GM23248 (cell line): Measurements from ENCODE around the gene SLFN12L. TPM values are rescaled to one million over a fixed set of nuclear protein-coding genes. Genes with fewer than 3 reads are reported as not detected.
"Not testable (repeated sequence)": the region's sequence is repeated elsewhere in the genome, so short reads cannot be mapped to it uniquely, and the experiment has no call there.

Experiments used
- DNase-seq: peaks from one replicate; pipeline ENCODE4 v3.0.0-alpha.2; 2015
- H2AFZ ChIP-seq: fragments of 200-600 bp; sonication (generic); 2 replicates; pipeline ENCODE4 v1.6.1; 2016; ENCODE audit warnings: antibody characterized with exemption
- H3F3A ChIP-seq: fragments of 200-600 bp; sonication (generic); 2 replicates; pipeline ENCODE4 v1.6.1; 2016; ENCODE audit warnings: mild to moderate bottlenecking, antibody characterized with exemption, mixed run types; ENCODE audit not compliant: insufficient read depth
- H3K27ac ChIP-seq: fragments of 200-600 bp; sonication (generic); 2 replicates; pipeline ENCODE4 v1.5.1; 2016; ENCODE audit warnings: mild to moderate bottlenecking
- H3K27me3 ChIP-seq: fragments of 200-600 bp; sonication (generic); replicated peaks from 2 replicates; pipeline ENCODE4 v1.6.1; 2016; ENCODE audit warnings: mild to moderate bottlenecking; ENCODE audit not compliant: insufficient read depth
- H3K36me3 ChIP-seq: fragments of 200-600 bp; sonication (generic); 2 replicates; pipeline ENCODE4 v1.6.1; 2016; ENCODE audit warnings: low read depth, mild to moderate bottlenecking
- H3K4me1 ChIP-seq: fragments of 200-600 bp; sonication (generic); 2 replicates; pipeline ENCODE4 v1.6.1; 2016; ENCODE audit warnings: mild to moderate bottlenecking; ENCODE audit not compliant: insufficient read depth
- H3K4me2 ChIP-seq: fragments of 200-600 bp; sonication (generic); one replicate; pipeline ENCODE4 v1.6.1; 2016; ENCODE audit warnings: mild to moderate bottlenecking; ENCODE audit not compliant: unreplicated experiment
- H3K4me3 ChIP-seq: fragments of 200-600 bp; sonication (generic); 2 replicates; pipeline ENCODE4 v1.5.1; 2016; ENCODE audit warnings: mild to moderate bottlenecking
- H3K79me2 ChIP-seq: fragments of 200-600 bp; sonication (generic); 2 replicates; pipeline ENCODE4 v1.6.1; 2016; ENCODE audit warnings: mild to moderate bottlenecking; ENCODE audit not compliant: insufficient read depth
- H3K9ac ChIP-seq: fragments of 200-600 bp; sonication (generic); 2 replicates; pipeline ENCODE4 v1.6.1; 2016; ENCODE audit warnings: mild to moderate bottlenecking
- H3K9me2 ChIP-seq: fragments of 200-600 bp; sonication (generic); 2 replicates; pipeline ENCODE4 v1.6.1; 2016; ENCODE audit warnings: mixed run types, mild to moderate bottlenecking, moderate library complexity; ENCODE audit not compliant: insufficient read depth
- H3K9me3 ChIP-seq: fragments of 200-600 bp; sonication (generic); one replicate; pipeline ENCODE4 v1.6.1; 2017; ENCODE audit warnings: low read depth
- H4K20me1 ChIP-seq: fragments of 200-600 bp; sonication (generic); 2 replicates; pipeline ENCODE4 v1.6.0; 2016; ENCODE audit not compliant: insufficient read depth
- EZH2 ChIP-seq: fragments of 200-600 bp; sonication (generic); IDR thresholded peaks from 2 replicates; pipeline ENCODE4 v1.6.1; 2018; ENCODE audit warnings: antibody characterized with exemption, mild to moderate bottlenecking; ENCODE audit not compliant: insufficient read depth, poor library complexity, severe bottlenecking
- EZH2phosphoT487 ChIP-seq: fragments of 200-600 bp; sonication (generic); IDR thresholded peaks from 2 replicates; pipeline ENCODE4 v1.6.1; 2018; ENCODE audit warnings: antibody characterized with exemption, moderate library complexity, mild to moderate bottlenecking, low read depth; ENCODE audit not compliant: insufficient read depth
- WGBS, 2 experiments: methylation state at CpG; one replicate each; pipeline ENCODE4 v1.1.6; 2015 to 2017; ENCODE audit warnings: low lambda C conversion rate in 2 of 2, low coverage in 1 of 2; ENCODE audit errors: missing lambda C conversion rate in 2 of 2; 5-methylcytosine and 5-hydroxymethylcytosine counted together
- in situ Hi-C: fragments of 300-500 bp; cut with MboI; formaldehyde crosslinking; loops from 2 replicates; pipeline ENCODE4 v1.15.0; 2020
- polyA plus RNA-seq: library from polyadenylated mRNA; unstranded; fragments of >200 nt; fragmentation: Nextera tagmentation; extraction: Ambion mirVana; gene quantifications from 2 replicates; pipeline ENCODE4 v1.2.1, GENCODE V29; 2016
- total RNA-seq: library from RNA; depleted of rRNA; stranded (reverse); fragments of >200 nt; shearing (Covaris generic); gene quantifications from 2 replicates; pipeline ENCODE4 v1.2.3, GENCODE V29; 2014

Gene SLFN12L
- total and polyA plus RNA-seq, 2 experiments from 2014 or later, result 0.11 TPM; not detected in 1

- in situ Hi-C loops, result loop anchor here (5.0 kb wide), 2 partner anchors 222 to 367 kb away; no protein-coding TSS in a partner anchor
- 67 to 75% methylated on average over 3 of the region's 3 CpGs for WGBS, 2 experiments
- H3K27me3 ChIP-seq, result no peaks in the 10 kb centered on the region
- H3K9me3 ChIP-seq, result no peaks in the 10 kb centered on the region
- no peak overlapping the region for H2AFZ ChIP-seq
- DNase-seq, result no peak
- no peak overlapping the region for H3K4me2 ChIP-seq
- H3K27ac ChIP-seq, result no peak overlapping the region
- no peak for TF ChIP-seq EZH2
- TF ChIP-seq EZH2phosphoT487, result no peak
- no peaks in the 10 kb centered on the region for H3K79me2 ChIP-seq
- H3K9me2 ChIP-seq, result no peaks in the 10 kb centered on the region
- H3K36me3 ChIP-seq, result no peaks in the 10 kb centered on the region
- no peaks in the 10 kb centered on the region for H4K20me1 ChIP-seq
- H3F3A ChIP-seq, result peaks cover 5% of the 10 kb centered on the region; the same call in 1 of the 2 replicates
- no peak overlapping the region for H3K9ac ChIP-seq
- H3K4me1 ChIP-seq, result no peaks in the 10 kb centered on the region
- H3K4me3 ChIP-seq, result no peak overlapping the region
Measured at GRCh38 chr17:35534576-35535093, 2.8 kb downstream of the SLFN12L start.

GRCh38 chr17:35531160-35531559 is 6.3 kb downstream of the SLFN12L start:
- H3K79me2 ChIP-seq, result no peaks in the 10 kb centered on the region
- no peak overlapping the region for H2AFZ ChIP-seq
- no peak overlapping the region for H3K4me2 ChIP-seq
- no peaks in the 10 kb centered on the region; the same call in 1 of the 2 replicates for H3K27me3 ChIP-seq
- H3K36me3 ChIP-seq, result no peaks in the 10 kb centered on the region
- no peak overlapping the region for H3K4me3 ChIP-seq
- no peak for TF ChIP-seq EZH2
- no peak for TF ChIP-seq EZH2phosphoT487
- in situ Hi-C loops, result no loop called here
- no peak overlapping the region for H3K9ac ChIP-seq
- no peak overlapping the region for H3K27ac ChIP-seq
- WGBS, 2 experiments, result 86 to 89% methylated on average over 1 of the region's 1 CpG
- no peaks in the 10 kb centered on the region for H3K9me3 ChIP-seq
- H3K9me2 ChIP-seq, result no peaks in the 10 kb centered on the region
- DNase-seq, result no peak
- H4K20me1 ChIP-seq, result no peaks in the 10 kb centered on the region
- H3F3A ChIP-seq, result no peaks in the 10 kb centered on the region
- no peaks in the 10 kb centered on the region for H3K4me1 ChIP-seq

- Histone ChIP-seq H3K36me3 (no peaks in the 10 kb centered on the region), H3K79me2 (no peaks in the 10 kb centered on the region), H4K20me1 (no peaks in the 10 kb centered on the region), H3K4me3 (no peak overlapping the region), H3K4me2 (no peak overlapping the region), H3K4me1 (no peaks in the 10 kb centered on the region), H3F3A (no peaks in the 10 kb centered on the region), H3K9me3 (no peaks in the 10 kb centered on the region), H3K27me3 (peaks cover 4% of the 10 kb centered on the region; the same call in 1 of the 2 replicates), H3K9me2 (no peaks in the 10 kb centered on the region), H3K9ac (no peak overlapping the region), H3K27ac (no peak overlapping the region), H2AFZ (no peak overlapping the region)
- WGBS, 2 experiments, result 85 to 86% methylated on average over 6 to 8 of the region's 8 CpGs
- DNase-seq, result no peak
- TF ChIP-seq EZH2phosphoT487, result no peak
- TF ChIP-seq EZH2, result no peak
- in situ Hi-C loops, result no loop called here
Measured at GRCh38 chr17:35529866-35530265, 7.6 kb downstream of the SLFN12L start.

- H3K36me3 ChIP-seq, H3K4me3 ChIP-seq, H3K79me2 ChIP-seq, H3F3A ChIP-seq, H3K9ac ChIP-seq, H3K27ac ChIP-seq, H3K27me3 ChIP-seq, H4K20me1 ChIP-seq, in situ Hi-C loops, H3K4me1 ChIP-seq, H3K9me3 ChIP-seq, H2AFZ ChIP-seq, H3K4me2 ChIP-seq, H3K9me2 ChIP-seq, DNase-seq: not testable (repeated sequence)
- 86 to 100% methylated on average over 1 of the region's 1 CpG for WGBS, 2 experiments
Measured at GRCh38 chr17:35529326-35529725, 8.2 kb downstream of the SLFN12L start.

- H3K9me3 ChIP-seq, result no peaks in the 10 kb centered on the region
- no peaks in the 10 kb centered on the region for H3K9me2 ChIP-seq
- H3F3A ChIP-seq, result no peaks in the 10 kb centered on the region
- no peaks in the 10 kb centered on the region for H4K20me1 ChIP-seq
- H3K27ac ChIP-seq, result no peak overlapping the region
- 51 to 52% methylated on average over 4 of the region's 4 CpGs for WGBS, 2 experiments
- H3K36me3 ChIP-seq, result no peaks in the 10 kb centered on the region
- no peak overlapping the region for H3K4me3 ChIP-seq
- peaks cover 9% of the 10 kb centered on the region; the same call in 1 of the 2 replicates for H3K27me3 ChIP-seq
- no peak overlapping the region for H3K4me2 ChIP-seq
- peaks cover 5% of the 10 kb centered on the region; the same call in 1 of the 2 replicates for H3K4me1 ChIP-seq
- in situ Hi-C loops, result no loop called here
- H3K79me2 ChIP-seq, result no peaks in the 10 kb centered on the region
- H3K9ac ChIP-seq, result no peak overlapping the region
- no peak overlapping the region for H2AFZ ChIP-seq
- TF ChIP-seq EZH2 (no peak), EZH2phosphoT487 (no peak)
- DNase-seq, result no peak
Measured at GRCh38 chr17:35523296-35523695, 14.2 kb downstream of the SLFN12L start.

- H3K4me3 ChIP-seq, H3K9me3 ChIP-seq, H3K27ac ChIP-seq, H3K36me3 ChIP-seq, H3K79me2 ChIP-seq, H4K20me1 ChIP-seq, DNase-seq, H3F3A ChIP-seq, H2AFZ ChIP-seq, in situ Hi-C loops, H3K4me1 ChIP-seq, H3K9me2 ChIP-seq, H3K4me2 ChIP-seq, H3K9ac ChIP-seq: not testable (repeated sequence)
- 58 to 61% methylated on average over 5 of the region's 5 CpGs for WGBS, 2 experiments
- H3K27me3 ChIP-seq, result peaks cover 23% of the 10 kb centered on the region; the same call in 1 of the 2 replicates
Measured at GRCh38 chr17:35521654-35522256, 15.7 kb downstream of the SLFN12L start.
